Measurements from ENCODE around the gene FAM20B. TPM values are rescaled to one million over a fixed set of nuclear protein-coding genes. Genes with fewer than 3 reads are reported as not detected.

The FAM20B gene
- polyA plus RNA-seq, 1 donor: 28.2 TPM

DNA sequence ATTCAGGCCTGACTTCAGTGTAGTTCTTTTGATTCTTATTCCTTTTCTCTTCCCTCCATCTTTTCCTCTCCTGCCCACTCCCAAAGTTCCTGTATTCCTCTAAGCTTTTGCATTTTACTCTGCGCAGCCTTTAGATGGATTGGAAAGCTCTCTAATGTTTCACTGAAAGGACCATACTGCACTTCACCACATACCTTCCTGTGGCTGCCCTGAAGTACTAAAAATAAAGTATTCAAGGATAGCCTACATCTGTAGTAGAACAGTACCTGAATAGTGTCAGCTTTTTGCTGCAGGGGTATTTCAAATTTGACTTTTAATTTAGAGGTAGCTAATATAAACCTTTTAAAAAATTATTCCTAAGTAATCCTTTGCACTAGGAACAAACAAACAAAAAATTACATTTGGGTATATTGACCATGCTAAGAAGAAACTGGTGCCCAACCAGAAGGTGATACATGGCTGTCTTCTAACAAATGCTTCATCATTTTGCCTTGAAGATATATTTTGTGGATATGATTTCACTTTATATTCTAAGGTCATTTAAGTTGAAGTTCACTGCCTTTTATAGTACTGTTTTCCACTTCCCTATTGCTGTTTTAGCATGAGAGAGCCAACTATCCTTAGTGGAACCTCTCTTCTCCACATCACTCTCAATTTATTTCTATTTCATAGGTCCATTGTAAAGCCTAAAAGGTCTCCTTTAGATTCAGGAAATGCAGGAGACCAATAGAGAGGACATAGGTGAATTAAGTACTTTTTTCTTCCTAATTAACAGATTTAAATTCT lies 22.8 kb downstream of the FAM20B start:
- DNase-seq: no peak

DNA sequence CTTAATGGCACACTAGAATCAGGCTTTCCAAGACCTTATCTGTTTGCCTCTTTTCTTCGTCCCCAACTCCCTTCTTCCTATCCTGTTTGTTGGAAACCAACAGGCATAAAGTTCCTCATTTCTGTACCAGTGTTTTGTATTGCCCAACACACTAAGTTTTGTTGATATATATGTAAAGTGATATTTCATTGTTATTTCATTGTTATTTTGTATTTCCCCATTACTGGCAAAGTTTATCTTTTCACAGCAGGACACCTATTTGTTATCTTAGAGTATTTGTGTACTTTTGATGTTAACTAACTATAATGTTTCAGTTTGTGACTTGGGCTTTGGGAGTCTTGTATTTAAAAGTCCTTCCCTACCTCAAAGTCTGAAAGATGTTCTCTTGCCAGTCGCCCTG lies 27.1 kb downstream of the FAM20B start:
- no peak for DNase-seq

DNA sequence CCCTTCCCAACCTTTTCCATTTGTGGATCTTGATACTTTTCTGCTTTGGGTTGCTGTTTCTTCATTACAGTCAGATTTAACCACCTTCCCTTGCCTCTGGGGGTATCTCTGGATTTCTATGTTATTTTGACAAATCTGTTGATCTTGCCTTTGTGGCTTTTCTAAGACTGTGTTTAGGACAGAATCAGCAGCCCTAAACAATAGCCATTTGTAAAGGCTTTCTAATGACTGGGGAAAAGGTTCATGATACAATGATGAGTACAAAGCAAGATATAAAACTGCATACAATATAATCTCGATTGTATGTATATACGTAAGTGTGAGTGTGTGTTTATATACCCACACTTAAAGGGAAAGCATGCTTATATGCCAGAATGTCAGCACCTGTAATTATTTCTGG lies 27.8 kb downstream of the FAM20B start:
- no peak for DNase-seq

DNA sequence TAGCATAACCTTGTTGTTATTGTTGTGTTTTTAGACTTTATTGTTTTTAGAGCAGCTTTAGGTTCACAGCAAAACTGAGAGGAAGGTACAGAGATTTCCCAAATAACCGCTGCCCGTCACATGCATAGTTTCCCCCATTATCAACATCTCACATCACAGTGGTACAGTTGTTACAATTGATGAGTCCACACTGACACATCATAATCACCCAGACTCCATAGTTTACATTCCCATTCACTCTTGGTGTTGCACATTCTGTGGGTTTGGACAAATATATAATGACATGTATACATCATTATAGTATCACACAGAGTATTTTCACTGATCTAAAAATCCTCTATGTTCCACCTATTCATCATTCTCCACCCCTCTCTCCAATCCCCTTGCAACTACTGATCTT lies 30.2 kb downstream of the FAM20B start:
- no peak for DNase-seq

DNA sequence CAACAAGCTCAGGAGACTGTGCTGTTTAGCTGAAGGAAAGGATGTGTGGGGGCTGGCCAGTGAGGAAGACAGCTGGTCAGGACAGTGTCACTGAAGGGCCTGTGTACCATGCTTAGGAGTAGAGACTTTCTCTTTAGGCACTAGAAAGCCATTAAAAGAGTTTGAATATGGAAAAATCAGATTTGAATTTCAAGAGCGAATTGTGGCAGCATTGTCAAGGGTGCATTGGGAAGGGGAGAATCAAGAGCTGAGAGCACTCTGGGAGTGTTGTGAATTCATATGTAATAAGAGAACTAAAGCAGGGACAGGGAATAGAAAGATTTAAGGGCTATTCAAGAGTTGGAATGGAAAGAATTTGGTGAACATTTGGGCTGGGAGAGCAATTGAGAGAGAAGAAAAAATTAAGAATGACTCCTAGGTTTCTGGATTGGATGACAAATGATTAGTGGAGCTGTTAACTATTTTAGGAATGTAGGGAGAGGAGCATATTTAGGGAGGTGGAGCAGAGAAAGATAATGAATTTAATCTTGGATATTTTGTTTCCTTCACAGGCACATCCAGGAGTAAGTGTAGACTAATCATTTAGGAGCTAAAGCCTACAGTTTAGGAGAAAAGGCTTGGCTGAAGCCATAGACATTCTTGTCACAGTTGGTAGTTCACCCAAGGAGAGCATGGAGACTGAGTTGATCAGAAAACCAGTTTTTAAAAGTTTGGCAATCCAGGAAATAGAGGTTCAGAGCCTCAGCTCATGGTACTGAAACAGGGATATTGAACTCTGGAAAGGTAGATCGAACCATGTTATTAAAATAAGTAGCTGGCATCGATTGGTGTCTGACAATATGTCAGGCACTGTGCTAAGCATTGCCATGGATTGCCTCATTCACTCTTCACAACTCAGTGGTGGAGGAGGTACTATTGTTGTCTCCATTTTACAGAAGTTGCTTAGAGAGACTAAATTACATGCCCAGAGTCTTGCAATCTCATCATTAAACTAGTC lies 33.1 kb downstream of the FAM20B start:
- no peak for DNase-seq

DNA sequence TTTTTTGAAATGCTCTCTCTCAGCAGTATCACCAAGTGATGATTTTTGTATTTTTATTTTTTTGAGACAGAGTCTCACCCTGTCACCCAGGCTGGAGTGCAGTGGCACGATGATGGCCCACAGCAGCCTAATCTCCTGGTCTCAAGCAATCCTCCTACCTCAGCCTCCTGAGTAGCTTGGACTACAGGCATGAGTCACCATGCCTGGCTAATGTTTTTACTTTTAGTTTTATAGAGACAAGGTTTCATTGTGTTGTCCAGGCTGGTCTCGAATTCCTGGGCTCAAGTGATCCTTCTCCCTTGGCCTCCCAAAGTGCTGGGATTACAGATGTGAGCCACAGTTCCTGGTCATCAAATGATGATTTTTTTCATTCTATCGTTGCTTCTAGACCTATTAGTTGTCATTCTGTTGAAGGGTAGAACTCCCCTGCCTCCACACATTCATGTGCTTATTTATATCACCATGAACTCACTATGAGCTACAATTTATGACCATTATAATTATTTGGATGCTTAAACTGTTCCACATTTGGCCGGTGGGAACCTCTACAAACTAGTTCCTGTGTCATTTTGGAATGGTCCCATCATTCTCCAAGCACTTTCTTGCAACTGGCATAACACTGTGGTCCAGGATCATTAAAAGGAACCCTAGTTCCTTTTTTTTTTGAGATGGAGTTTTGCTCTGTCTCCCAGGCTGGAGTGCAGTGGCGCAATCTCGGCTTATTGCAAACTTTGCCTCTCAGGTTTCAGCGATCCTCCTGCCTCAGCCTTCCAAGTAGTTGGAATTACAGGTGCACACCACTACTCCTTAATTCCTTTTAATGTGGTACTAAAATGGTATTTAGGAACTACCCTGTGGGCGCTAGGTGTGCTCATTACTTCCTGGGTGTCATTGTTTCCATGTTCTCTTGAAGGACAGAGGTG lies 35.9 kb downstream of the FAM20B start:
- DNase-seq: no peak

DNA sequence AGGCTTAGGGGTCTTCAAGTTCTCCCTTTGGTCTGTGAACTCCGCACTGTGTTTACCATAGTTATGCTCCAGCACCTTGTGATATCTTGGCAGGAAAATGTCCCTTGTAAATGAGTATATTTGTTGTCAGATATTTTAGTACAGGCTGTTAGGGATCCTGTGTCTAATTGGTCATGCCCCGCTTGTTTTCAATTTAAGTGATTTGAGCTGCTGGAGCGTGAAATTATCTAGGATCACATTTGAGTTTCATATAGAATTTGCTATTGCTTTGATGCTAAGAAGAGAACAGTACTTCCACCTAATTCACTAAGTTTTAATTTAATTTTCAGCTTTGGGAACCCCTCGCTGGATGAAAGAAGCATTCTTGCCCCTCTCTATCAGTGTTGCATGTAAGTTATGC lies 40.8 kb downstream of the FAM20B start:
- no peak for DNase-seq

DNA sequence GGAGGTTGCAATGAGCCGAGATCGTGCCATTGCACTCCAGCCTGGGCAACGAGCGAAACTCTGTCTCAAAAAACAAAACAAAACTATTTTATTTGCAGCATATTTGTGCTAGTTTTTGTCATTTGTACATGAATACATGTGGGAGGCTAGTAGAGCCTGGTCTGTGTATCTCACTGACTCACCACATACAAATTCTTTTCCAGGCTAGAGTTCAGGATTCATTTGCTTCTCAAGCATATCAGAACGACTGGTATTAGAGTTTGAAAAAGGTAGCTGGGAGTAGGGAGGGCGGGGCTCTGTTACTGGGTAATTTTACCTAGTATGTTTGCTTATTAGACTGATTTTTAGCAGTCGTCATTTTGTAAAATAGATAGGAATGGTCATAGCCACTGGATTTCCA lies 51.7 kb downstream of the FAM20B start:
- DNase-seq: no peak

DNA sequence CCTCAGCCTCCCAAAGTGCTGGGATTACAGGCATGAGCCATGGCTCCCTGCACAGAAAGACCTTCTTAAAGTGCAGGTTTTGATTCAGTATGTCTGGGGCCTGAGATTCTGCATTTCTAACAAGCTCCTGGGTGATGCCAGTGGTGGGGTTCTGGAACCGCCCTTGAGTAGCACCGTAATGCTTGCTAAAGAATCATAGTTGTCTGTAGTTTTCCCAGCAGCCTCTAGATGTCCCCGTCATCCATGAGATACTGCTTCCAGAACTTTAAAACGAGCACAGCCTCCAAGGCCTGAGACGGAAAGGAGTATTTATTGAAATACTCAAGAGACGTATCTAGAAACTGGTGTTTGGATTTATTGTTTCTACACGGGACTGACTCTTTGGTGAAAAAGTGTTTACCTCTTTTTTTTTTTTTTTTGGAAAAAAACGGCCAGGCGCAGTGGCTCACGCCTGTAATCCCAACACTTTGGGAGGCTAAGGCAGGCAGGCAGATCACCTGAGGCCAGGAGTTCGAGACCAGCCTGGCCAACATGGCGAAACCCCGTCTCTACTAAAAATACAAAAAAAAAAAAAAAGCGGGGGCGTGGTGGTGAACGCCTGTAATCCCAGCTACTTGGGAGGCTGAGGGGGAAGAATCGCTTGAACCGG lies 53.5 kb downstream of the FAM20B start:
- DNase-seq: peak; percentile 64

DNA sequence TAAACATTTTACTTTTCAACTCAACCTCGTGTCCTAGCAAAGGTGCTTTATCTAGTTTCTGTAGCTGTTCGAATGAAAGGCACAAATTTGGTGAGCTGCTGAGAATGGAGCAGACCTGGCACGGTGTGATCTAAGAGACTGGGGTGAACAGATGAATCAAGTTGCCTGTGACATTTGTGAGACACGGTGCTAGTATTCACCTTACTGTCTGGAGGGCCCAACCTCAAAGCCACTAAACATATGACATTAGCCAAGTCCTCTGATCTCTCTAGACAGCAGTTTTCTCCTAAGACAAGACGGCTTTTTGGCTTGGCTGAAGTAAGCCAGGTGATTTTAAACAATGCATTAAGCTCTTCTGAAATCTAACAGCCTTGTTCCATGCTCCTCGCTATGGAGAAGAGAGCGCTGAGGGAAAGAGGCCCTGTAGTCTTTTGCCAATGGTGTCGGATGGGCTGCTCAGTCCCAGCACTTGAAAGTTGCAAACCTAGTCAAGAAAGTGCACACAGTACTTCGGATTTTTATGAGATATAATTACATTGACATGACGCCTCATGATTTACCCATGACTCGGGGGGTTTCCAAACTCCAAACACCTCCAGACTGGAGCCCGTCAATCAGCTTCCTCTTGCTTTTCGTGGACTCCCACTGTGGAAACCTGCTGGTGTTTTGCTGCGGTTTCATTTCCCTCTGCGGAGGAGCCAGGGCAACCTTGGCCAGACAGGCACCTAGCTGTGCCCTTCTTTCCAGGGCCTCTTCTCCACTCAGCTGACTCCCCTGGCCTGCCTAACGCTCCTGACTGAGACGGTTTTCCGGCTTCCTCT lies 55.4 kb downstream of the FAM20B start:
- no peak for DNase-seq

DNA sequence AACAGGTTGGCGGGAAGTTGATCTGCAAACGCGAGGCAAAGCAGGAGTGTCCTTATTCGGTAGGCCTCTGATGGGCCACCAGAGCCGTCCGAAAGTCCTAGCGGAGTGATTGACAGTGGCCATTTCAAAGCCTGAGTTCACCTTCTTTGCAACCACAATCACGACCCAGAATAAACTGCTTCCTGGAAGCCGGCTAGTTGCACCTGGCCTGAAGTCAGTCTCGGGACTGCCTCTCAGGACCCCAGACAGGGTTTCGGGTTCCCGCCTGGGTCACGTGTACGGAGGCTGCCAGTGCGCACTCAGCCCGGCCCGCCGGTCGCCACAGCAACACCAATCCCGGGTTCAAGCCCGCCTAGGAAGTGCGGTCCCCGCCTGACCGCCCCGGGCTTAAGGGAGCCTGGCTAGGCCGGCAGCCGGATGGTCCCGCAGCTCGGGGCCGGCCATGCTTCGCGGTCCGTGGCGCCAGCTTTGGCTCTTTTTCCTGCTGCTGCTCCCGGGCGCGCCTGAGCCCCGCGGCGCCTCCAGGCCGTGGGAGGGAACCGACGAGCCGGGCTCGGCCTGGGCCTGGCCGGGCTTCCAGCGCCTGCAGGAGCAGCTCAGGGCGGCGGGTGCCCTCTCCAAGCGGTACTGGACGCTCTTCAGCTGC lies 56.1 kb downstream of the FAM20B start, which contains the start of gene TOR3A:
Gene TOR3A, plus strand, starts transcription at position 384 of the 646 bp plus-strand sequence. Its CDS starts 59 bp downstream, at position 443.
- peak; percentile 93 for DNase-seq

DNA sequence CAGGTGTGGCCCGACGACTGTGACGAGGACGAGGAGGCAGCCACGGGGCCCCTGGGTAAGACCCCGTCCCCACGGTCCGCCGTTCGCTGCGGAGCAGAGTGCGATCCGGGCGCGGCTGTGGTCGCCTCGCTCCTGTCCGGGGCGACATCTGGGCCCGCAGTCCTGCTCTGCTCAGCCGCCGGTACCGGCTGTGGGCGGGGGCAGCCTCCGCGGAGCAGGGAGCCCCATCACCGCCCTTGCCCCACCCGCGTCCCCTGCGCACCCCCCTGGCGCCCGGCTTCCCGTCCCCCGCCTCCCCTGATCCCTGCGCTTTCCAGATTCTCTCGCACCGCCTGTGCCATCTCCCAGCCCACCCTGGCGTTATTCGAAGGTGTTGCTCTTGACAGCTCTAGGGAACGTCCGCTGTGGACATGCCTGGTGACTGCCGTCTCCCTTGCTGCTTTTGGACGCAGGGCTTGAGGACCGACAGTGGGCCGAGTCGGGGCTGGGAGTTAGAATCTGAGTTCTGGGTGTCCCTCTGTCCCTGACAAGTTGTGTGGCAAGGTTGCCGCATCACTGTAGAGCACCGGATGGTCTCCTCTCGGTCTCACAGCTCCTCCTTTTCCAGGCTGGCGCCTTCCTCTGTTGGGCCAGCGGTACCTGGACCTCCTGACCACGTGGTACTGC lies 56.8 kb downstream of the FAM20B start:
- DNase-seq: no peak

DNA sequence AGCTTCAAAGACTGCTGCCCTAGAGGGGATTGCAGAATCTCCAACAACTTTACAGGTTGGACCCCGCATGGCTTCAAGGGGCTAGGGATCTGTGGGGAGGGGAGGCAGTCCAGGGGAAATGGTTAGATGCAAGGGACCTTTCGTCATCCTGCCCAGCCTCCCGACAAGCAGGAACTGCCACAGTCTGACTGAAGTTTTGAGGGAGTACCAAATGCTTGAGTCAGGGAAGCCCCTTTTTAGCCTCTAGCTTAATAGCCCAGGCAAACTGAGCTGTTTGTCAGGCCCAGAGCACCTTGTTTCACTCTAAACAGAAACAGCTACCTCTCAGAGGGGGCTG lies 57.3 kb downstream of the FAM20B start:
- no peak for DNase-seq

DNA sequence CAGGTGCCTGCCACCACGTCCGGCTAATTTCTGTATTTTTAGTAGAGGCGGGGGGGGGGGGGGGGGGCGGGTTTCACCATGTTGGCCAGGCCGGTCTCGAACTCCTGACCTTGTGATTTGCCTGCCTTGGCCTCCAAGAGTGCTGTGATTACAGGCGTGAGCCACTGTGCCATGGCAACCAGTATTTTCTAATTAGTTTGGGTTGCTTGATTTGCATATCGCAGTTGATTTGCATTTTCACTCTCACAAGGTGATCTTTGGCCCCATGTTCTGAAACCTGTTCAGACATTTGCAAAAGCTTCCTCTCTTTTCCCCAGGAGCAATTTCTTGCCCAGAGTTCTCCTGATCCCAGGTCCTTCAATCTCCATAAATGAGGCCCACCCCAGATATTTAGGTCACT lies 57.8 kb downstream of the FAM20B start:
- no peak for DNase-seq

DNA sequence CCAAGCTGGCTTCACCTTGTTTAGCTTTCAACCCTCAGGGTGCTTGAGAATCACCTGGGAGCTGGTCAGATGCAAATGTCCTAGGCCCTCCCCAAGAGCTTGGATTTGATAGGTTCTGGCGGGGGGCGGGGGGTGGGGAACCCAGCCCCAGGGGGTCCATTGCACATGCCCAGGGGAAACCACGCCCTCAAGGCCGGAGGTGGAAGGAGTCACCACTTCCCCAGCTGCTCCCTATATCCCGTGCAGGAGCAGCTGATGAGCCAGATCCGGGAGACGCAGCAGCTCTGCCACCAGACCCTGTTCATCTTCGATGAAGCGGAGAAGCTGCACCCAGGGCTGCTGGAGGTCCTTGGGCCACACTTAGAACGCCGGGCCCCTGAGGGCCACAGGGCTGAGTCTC lies 62.0 kb downstream of the FAM20B start:
- no peak for DNase-seq

DNA sequence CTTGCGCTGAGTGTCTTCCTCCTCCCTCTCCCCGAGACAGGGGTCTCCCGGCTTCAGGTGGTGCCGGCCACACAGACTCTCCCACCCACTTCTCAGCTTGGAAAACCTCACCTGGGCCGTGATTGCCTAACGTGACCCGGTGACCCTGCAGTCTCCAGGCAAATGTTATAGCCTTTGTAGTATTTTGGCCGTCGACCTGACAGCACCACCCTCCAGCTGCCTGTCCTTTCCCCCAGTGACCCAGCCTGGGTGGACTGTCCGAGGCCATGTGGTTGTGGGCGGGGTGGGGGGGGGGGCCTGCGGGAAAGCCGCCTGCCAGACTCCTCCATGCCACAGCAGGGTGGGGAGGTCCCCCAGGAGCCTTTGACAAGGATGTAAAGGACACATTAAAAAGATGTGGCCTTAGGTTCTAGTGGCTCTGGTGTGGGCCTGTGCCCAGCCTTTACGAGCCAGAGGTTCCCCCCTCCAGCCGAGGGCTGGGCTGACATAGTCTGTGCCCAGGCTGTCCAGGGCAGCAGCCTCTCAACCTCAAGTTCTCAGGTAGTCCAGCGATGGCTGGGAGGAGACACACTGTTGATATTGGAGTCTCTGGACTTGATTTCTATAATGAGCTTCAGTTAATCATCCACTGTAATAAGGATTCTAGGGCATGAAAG lies 64.3 kb downstream of the FAM20B start:
- DNase-seq: no peak

DNA sequence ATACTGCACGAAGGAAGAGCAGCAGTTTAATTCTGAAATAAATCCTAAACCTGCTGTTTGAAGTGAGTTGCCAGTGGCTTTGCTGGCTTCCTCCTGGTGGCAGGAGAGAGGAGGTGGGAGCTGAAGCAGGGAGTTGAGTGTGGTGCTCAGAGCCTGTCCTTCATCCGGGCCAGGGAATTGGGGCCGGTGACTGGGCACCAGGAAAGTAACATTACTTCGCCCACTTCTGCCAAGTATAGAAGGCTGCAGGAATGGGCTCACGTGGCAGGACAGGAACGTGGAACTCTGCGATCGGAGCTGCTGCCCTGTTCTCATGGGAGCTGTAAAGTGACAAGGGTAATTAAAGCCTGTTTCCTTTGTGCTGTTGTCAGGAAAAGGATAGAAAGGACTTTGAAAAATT lies 64.8 kb downstream of the FAM20B start:
- DNase-seq: no peak

DNA sequence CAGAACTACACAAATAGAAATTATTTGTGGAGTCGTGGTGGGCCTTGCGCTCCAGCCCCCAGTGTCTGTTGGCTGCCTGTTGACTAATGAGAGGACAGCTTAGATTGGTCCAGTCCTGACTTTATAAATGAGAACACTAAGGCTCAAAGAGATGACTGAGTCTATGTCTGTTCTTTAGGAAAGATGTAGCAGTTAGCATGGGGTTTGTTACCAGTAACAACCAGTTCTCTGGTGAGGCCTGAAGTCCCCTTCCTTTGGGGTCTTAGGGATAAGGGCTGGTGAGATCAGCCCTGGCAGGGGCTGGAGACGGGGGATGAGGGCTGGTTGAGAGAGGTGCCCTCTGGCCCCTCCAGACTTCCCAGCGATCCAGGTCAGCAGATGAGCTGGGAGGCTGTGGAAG lies 65.2 kb downstream of the FAM20B start:
- DNase-seq: no peak

DNA sequence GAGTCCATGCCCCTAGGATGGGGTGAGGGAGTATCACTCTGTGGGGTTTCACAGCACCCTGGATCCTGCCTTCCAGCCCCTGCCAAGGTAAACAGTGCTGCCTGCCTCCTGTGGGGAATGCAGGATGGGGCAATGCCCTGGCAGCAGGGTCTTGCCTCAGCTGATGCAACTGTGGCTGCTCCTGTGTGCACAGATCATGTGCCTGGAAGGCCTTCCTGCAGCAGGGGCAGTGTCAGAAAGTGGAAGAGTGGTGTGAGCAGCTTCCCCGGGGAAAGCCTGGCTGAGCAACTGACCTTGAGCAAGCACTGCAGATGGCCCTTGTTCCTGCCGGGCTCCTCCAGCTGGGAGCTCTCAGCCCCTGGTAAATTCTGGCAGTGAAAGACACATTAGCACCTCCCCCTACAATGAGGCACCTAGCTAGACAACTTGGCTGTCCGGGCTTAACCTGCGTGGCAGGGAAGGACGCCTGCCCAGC lies 66.0 kb downstream of the FAM20B start:
- no peak for DNase-seq
